ENCODE measurements around the gene CALY.

The CALY gene

GRCh38 chr10:133364645-133365431, 28.1 kb upstream of the CALY start:
- H3K27me3 ChIP-seq (ENCODE audit: insufficient read depth, low read length), result peaks cover 9% of the 10 kb centered on the region
- H3K27ac ChIP-seq (ENCODE audit: low read length), result no peak overlapping the region
- H3K36me3 ChIP-seq (ENCODE audit: insufficient read depth, low read depth, low read length), result peaks cover 72% of the 10 kb centered on the region
- H3K9ac ChIP-seq (ENCODE audit: low read depth, low read length), result no peak overlapping the region
- H3K4me3 ChIP-seq (ENCODE audit: low read length), result no peak overlapping the region
- no peaks in the 10 kb centered on the region for H3K9me3 ChIP-seq (ENCODE audit: insufficient read depth, low read depth, low read length)
- no peaks in the 10 kb centered on the region for H3K4me1 ChIP-seq (ENCODE audit: insufficient read depth, low read length)

GRCh38 chr10:133362846-133363245, 26.1 kb upstream of the CALY start:
- Histone ChIP-seq H3K36me3 (ENCODE audit: insufficient read depth, low read depth, low read length) (peaks cover 52% of the 10 kb centered on the region), H3K27me3 (ENCODE audit: insufficient read depth, low read length) (peaks cover 16% of the 10 kb centered on the region), H3K9ac (ENCODE audit: low read depth, low read length) (no peak overlapping the region)

GRCh38 chr10:133361773-133362441, 25.2 kb upstream of the CALY start:
- H3K27me3 ChIP-seq (ENCODE audit: insufficient read depth, low read length), result peaks cover 16% of the 10 kb centered on the region
- peaks cover 51% of the 10 kb centered on the region for H3K36me3 ChIP-seq (ENCODE audit: insufficient read depth, low read depth, low read length)
- no peak overlapping the region for H3K27ac ChIP-seq (ENCODE audit: low read length)
- H3K9ac ChIP-seq (ENCODE audit: low read depth, low read length), result no peak overlapping the region
- no peaks in the 10 kb centered on the region for H3K4me1 ChIP-seq (ENCODE audit: insufficient read depth, low read length)
- H3K4me3 ChIP-seq (ENCODE audit: low read length), result no peak overlapping the region
- H3K9me3 ChIP-seq (ENCODE audit: insufficient read depth, low read depth, low read length), result no peaks in the 10 kb centered on the region

More at GRCh38 chr10:133362846-133363245, 26.1 kb upstream of the CALY start:
- no peaks in the 10 kb centered on the region for H3K9me3 ChIP-seq (ENCODE audit: insufficient read depth, low read depth, low read length)
- H3K4me3 ChIP-seq (ENCODE audit: low read length), result no peak overlapping the region
- H3K4me1 ChIP-seq (ENCODE audit: insufficient read depth, low read length), result no peaks in the 10 kb centered on the region
- no peak overlapping the region for H3K27ac ChIP-seq (ENCODE audit: low read length)

GRCh38 chr10:133361227-133361626, 24.5 kb upstream of the CALY start:
- H3K36me3 ChIP-seq (ENCODE audit: insufficient read depth, low read depth, low read length), result peaks cover 44% of the 10 kb centered on the region
- H3K4me1 ChIP-seq (ENCODE audit: insufficient read depth, low read length), result no peaks in the 10 kb centered on the region
- no peak overlapping the region for H3K4me3 ChIP-seq (ENCODE audit: low read length)
- H3K9ac ChIP-seq (ENCODE audit: low read depth, low read length), result no peak overlapping the region
- H3K9me3 ChIP-seq (ENCODE audit: insufficient read depth, low read depth, low read length), result no peaks in the 10 kb centered on the region
- H3K27me3 ChIP-seq (ENCODE audit: insufficient read depth, low read length), result peaks cover 16% of the 10 kb centered on the region
- no peak overlapping the region for H3K27ac ChIP-seq (ENCODE audit: low read length)

- H3K4me3 ChIP-seq (ENCODE audit: low read length), result no peak overlapping the region
- H3K27me3 ChIP-seq (ENCODE audit: insufficient read depth, low read length), result peaks cover 16% of the 10 kb centered on the region
- peaks cover 32% of the 10 kb centered on the region for H3K36me3 ChIP-seq (ENCODE audit: insufficient read depth, low read depth, low read length)
- no peaks in the 10 kb centered on the region for H3K4me1 ChIP-seq (ENCODE audit: insufficient read depth, low read length)
- no peak overlapping the region for H3K9ac ChIP-seq (ENCODE audit: low read depth, low read length)
- no peak overlapping the region for H3K27ac ChIP-seq (ENCODE audit: low read length)
- no peaks in the 10 kb centered on the region for H3K9me3 ChIP-seq (ENCODE audit: insufficient read depth, low read depth, low read length)
Measured at GRCh38 chr10:133359972-133360610, 23.4 kb upstream of the CALY start.

DNA sequence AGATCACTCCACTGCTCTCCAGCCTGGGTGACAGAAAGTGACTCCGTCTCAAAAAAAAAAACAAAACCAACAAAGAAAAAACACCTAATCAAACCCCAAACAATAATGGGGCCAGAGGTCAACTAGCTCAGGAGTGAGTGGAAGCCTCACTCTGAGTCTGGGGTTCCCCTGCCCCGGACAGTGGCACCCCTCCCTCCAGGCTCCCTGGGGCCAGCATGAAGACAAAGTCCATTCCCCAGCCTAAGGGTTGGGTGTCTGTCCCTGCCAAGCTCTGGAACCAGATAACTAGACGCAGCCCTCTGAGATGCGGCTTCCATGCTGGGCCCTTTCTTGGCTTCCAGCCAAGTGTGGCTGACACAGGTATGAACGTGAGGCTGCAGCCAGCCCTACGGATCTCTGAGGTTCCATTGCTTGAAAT, 22.9 kb upstream of the CALY start:
- Histone ChIP-seq H3K27ac (ENCODE audit: low read length) (no peak overlapping the region), H3K4me3 (ENCODE audit: low read length) (no peak overlapping the region), H3K9ac (ENCODE audit: low read depth, low read length) (no peak overlapping the region), H3K36me3 (ENCODE audit: insufficient read depth, low read depth, low read length) (peaks cover 27% of the 10 kb centered on the region), H3K27me3 (ENCODE audit: insufficient read depth, low read length) (peaks cover 16% of the 10 kb centered on the region), H3K9me3 (ENCODE audit: insufficient read depth, low read depth, low read length) (no peaks in the 10 kb centered on the region), H3K4me1 (ENCODE audit: insufficient read depth, low read length) (no peaks in the 10 kb centered on the region)

DNA sequence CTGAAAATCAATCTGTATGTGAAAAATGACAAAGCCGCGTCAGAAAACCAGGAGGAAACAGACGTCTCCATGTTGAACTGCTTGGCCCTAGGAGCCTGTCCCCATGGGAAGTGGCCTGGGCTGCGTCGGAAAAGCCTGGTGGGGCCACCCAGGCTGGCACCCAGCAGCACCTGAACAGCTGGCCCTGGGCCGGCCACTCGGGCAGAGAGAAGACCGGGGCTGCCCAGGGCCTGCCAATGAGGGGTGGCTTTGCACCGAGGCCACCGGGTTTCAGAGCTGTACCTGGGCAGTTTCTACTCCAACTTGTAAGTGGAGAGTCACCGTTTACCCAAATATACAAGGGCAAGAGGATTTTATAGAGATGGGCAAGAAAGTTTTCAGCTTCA, 22.2 kb upstream of the CALY start:
- Histone ChIP-seq H3K4me1 (ENCODE audit: insufficient read depth, low read length) (no peaks in the 10 kb centered on the region), H3K9ac (ENCODE audit: low read depth, low read length) (no peak overlapping the region), H3K4me3 (ENCODE audit: low read length) (no peak overlapping the region), H3K27ac (ENCODE audit: low read length) (no peak overlapping the region), H3K9me3 (ENCODE audit: insufficient read depth, low read depth, low read length) (no peaks in the 10 kb centered on the region), H3K36me3 (ENCODE audit: insufficient read depth, low read depth, low read length) (peaks cover 21% of the 10 kb centered on the region), H3K27me3 (ENCODE audit: insufficient read depth, low read length) (peaks cover 16% of the 10 kb centered on the region)

- no peak overlapping the region for H3K27ac ChIP-seq (ENCODE audit: low read length)
- no peaks in the 10 kb centered on the region for H3K4me1 ChIP-seq (ENCODE audit: insufficient read depth, low read length)
Measured at GRCh38 chr10:133358162-133358924, 21.6 kb upstream of the CALY start.

GRCh38 chr10:133357285-133358161, 20.8 kb upstream of the CALY start, which contains the start of gene FUOM:
TSS of gene FUOM (minus strand) at chr10:133358019. CDS start at chr10:133358007, 12 bp downstream.
- Histone ChIP-seq H3K9me3 (ENCODE audit: insufficient read depth, low read depth, low read length) (no peaks in the 10 kb centered on the region), H3K27ac (ENCODE audit: low read length) (no peak within 1 kb of the TSS), H3K4me3 (ENCODE audit: low read length) (peak within 1 kb of the TSS; percentile 77), H3K9ac (ENCODE audit: low read depth, low read length) (peak within 1 kb of the TSS; percentile 68; the same call in 1 of the 2 replicates), H3K36me3 (ENCODE audit: insufficient read depth, low read depth, low read length) (peaks cover 8% of the 10 kb centered on the region), H3K27me3 (ENCODE audit: insufficient read depth, low read length) (peaks cover 16% of the 10 kb centered on the region), H3K4me1 (ENCODE audit: insufficient read depth, low read length) (no peaks in the 10 kb centered on the region)

More at GRCh38 chr10:133358162-133358924, 21.6 kb upstream of the CALY start:
- no peak overlapping the region for H3K4me3 ChIP-seq (ENCODE audit: low read length)
- peaks cover 16% of the 10 kb centered on the region for H3K36me3 ChIP-seq (ENCODE audit: insufficient read depth, low read depth, low read length)
- H3K9me3 ChIP-seq (ENCODE audit: insufficient read depth, low read depth, low read length), result no peaks in the 10 kb centered on the region
- H3K9ac ChIP-seq (ENCODE audit: low read depth, low read length), result no peak overlapping the region
- peaks cover 16% of the 10 kb centered on the region for H3K27me3 ChIP-seq (ENCODE audit: insufficient read depth, low read length)

GRCh38 chr10:133356549-133357284, 20.0 kb upstream of the CALY start:
- Histone ChIP-seq H3K27me3 (ENCODE audit: insufficient read depth, low read length) (peaks cover 16% of the 10 kb centered on the region), H3K4me3 (ENCODE audit: low read length) (peak overlapping the region; percentile 77), H3K9ac (ENCODE audit: low read depth, low read length) (peak overlapping the region; percentile 68; the same call in 1 of the 2 replicates), H3K9me3 (ENCODE audit: insufficient read depth, low read depth, low read length) (no peaks in the 10 kb centered on the region), H3K27ac (ENCODE audit: low read length) (no peak overlapping the region), H3K4me1 (ENCODE audit: insufficient read depth, low read length) (no peaks in the 10 kb centered on the region), H3K36me3 (ENCODE audit: insufficient read depth, low read depth, low read length) (peaks cover under 1% of the 10 kb centered on the region; the same call in 1 of the 2 replicates)
